Measurements from ENCODE around the gene RAET1G.
"Not testable (repeated sequence)": the region's sequence is repeated elsewhere in the genome, so short reads cannot be mapped to it uniquely, and the experiment has no call there.

RAET1G gene

DNA sequence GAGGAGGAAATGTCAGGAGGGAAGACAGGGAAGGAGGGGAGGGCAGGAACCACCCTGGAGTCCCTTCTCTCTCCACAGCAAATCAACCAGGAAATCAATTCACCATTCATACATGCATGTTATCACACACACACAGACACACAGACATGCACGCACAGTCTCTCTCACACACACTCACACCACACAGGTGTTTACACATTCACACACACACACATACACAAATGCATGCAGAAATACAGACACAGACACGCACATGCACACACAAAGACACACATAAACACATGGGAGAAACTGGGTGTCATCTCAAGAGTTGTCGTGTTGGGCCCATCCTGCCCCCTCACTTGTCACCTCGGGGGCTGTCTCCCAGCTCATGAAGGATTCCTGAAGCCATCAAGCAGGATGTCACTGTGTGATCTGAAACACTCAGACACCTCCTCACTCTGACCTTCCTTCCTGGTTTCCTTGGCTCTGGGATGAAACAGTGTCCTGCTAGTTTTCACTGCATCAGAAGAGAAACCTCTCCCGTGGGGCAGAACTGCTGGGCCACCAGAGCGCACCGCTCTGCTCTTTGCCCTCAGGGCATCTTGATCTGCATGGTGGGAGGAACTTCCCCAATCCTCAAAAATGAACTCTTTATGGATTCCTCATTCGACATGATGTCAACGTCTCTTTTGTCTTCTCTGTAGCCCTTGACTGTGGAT, 9.2 kb downstream of the RAET1G start:
- no peak for DNase-seq (ENCODE audit: low spot score)

DNA sequence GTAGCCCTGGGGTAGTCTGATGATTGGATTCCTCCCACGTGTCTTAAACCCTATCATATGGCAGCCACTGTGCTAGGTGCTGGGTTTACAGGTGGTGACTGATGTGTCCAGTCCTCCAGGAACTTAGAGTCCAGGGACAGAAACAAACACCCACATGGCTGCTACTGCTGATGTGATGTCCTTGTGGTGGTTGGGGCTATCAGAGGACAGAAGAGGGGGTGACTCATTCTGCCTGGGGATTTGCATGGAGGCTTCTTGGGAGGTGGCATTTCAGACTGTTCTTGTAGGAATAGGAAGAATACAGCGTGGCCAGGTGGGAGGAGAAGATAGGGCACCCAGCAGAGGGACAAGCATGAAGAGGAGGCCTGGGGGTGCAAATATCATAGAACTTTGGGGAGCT, 9.8 kb downstream of the RAET1G start:
- DNase-seq (ENCODE audit: low spot score) = no peak

DNA sequence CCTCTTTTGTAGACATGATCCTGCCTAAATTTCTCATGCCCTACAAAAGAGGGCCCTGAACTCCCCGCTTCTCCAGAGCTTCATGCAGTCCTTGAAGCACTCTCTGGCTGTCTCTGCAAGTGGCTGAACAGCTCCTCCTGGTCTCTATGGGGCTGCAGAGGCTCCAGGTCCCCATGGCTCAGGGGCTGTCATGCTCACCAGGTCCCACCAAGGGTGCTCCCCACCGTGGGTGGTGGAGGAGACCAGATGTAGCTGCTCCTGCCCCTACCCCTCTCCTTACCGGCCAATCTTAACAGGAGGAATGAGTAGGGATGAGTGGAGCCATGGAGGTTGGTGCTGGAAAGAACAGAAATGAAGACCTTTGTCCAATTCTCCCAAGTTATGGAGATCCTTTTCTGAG, 10.2 kb downstream of the RAET1G start:
- not testable (repeated sequence) for DNase-seq (ENCODE audit: low spot score)

DNA sequence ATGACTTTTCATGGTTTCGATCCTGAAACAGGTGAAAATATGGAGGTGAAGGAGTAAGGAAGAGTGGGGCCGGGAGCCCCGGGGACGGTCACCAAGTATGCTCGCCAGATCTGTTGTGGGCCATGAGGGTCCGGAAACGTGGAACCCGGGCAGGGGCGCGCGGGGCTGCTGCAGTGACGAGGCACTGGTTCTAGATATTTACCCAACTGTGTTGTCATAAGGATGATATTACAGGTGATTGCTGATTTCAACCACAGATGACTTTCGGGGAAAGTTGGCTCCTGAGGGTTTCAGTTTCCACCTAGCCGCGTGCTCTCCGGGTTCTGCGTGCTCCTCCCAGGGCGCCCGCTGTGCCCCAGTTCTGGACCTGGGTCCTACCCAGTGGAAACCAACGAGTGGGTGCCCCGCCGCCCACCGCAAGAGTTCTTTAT, 12.2 kb downstream of the RAET1G start:
- DNase-seq (ENCODE audit: low spot score) = no peak

DNA sequence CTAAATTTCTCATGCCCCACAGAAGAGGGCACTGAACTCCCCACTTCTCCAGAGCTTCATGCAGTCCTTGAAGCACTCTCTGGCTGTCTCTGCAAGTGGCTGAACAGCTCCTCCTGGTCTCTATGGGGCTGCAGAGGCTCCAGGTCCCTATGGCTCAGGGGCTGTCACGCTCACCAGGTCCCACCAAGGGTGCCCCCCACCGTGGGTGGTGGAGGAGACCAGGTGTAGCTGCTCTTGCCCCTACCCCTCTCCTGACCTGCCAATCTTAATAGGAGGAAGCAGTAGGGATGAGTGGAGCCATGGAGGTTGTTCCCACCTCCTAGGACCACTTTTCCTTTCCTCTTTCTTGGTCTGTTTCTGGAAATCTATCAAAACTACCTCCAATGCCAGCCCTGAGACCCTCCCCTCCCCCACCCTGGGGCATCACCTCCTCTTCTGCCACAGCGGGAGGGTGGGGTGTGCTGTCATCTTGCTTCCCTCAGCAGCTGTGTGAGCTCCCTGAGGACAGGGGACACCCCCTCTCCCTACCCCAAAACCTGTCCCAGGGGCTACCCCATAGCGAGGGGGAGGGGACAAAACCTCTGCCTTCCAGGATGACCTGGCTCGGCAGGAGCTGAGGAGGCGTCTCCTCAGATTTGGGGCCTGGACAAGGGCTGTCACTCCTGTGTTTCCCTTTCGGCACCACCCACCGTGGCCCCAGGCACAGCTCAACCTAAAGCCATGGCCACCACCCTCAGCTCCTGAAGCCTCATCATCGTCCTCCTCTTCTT, 13.0 kb downstream of the RAET1G start:
- no peak for DNase-seq (ENCODE audit: low spot score)

DNA sequence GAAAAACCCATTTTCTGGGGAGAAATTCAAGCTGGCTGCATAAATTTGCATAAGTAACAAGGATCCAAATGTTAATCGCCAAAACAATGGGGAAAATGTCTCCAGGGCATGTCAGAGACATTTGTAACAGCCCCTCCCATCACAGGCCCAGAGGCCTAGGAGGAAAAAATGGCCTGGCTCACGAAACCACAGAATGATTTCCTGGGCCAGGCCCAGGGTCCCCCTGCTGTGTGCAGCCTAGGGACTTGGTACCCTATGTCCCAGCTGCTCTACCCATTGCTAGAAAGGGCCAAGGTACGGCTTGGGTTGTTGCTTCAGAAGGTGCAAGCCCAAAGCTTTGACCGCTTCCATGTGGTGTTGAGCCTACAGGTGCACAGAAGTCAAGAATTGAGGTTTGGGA, 14.4 kb downstream of the RAET1G start:
- not testable (repeated sequence) for DNase-seq (ENCODE audit: low spot score)

DNA sequence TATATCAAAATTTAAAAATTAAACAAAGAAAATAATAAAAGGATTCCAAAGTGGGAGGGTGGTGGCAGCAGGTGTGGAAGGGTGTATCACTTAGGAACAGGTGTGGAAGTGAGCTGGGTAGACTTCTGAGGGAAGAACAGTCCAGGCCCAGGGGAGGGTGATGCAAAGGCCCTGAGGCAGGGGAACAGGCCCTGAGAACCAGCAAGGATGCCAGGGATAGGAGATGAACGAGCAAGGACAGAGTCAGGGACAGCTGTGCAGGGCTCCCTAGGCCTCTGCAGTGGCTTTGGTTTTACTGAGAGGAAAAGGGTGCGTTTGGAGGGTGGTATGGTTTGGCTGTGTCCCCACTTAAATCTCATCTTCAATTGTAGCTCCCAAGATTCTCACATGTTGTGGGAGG, 15.6 kb downstream of the RAET1G start:
- DNase-seq (ENCODE audit: low spot score) = no peak

DNA sequence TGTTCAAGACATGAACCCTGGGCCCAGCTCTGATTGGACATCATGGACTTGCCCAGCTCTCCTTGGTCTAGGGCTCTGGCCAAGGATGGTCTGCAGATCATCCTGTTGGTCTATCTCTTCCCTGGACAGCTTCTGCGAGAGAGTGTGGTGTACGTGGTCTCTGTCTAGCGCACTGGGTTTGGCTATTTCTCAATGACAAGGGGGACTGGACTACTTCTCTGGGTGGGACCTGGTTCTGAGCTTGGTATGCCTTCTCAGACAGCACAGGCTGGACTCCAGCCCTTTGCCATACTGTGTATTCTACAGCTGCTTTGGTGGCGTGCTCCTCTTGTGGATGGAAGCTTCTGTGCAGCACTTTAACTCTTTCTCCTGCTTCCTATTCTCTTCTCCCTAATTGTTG, 16.5 kb downstream of the RAET1G start:
- DNase-seq (ENCODE audit: low spot score) = no peak

DNA sequence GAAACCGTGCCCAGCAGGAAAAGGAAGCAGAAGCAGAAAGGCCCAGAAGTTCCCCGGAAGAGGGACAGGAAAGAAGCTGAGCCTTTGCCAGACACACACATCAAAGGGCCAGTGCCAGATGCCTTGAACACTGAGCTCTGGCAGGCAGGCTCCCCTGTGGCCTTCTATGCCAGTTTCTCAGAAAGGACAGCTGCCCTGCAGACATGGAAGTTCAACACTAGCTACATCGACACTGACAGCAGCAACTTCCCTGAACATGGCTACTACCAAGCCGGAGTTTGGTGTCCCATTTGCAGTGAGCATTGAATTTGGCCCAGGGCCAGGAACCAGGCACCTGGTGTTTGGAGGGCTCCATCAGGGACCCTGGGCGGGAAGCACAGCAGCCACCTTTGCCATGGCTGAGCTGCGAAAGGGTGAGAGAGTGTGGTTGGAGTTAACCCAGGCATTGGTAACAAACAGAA, 17.0 kb downstream of the RAET1G start:
- DNase-seq (ENCODE audit: low spot score) = no peak

DNA sequence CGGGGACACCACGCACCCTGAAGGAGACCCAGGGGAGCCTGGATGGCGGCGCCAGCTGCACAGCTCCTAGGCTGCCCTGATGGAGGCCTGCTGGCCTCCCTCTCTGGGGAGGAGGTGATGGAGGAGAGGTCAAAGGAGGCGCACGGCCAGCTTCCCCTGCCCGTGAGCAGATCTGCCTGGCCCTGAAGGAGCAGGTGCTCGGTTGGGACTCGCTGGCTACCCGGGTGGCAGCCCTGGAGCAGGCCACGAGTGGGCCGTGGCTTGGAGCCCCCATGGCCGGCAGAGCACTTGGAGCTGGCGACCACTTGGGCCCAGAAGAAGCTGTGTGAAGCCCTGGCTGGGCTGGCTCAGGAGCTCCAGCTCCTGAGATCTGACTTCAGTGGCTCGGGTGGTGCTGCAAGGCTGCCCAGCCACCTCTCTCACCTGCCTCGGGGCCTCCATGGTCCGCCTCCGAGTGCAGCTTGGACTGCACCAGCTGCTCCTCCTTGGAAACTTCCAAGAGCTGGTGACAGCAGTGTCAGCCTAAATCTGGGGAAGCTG, 17.5 kb downstream of the RAET1G start:
- no peak for DNase-seq (ENCODE audit: low spot score)

DNA sequence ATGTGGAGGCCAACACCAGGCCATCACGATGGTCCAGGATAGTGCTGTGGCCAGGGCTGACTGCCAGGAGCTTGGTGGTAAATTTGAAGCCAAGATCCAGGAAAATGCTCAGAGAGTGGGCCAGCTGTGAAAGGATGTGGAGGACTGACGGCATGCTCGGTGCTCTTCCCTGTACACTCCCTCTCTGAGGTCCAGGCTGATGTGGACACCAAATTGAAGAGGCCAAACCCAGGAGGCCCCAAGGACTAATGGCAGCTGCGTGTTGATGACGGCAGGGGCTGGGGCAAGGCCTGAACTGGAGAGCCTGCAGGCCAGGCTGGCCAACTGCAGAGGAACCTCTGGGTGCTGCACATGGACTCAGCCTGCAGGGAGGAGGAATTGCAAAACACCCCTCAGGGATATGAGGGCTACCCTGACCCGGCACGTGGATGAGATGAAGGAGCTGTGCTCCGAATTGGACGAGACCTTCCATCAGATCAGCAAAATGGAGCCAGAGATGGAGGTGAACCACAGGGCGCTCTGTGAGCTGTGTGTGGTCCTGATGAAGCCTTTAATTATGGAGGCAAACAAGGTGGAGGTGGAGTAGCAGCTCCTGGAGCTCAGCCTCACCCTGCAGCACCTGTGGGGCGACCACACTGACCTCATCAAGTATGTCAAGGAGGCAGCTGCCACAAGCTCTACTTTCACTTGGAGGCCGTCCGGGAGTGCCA, 18.1 kb downstream of the RAET1G start:
- no peak for DNase-seq (ENCODE audit: low spot score)

DNA sequence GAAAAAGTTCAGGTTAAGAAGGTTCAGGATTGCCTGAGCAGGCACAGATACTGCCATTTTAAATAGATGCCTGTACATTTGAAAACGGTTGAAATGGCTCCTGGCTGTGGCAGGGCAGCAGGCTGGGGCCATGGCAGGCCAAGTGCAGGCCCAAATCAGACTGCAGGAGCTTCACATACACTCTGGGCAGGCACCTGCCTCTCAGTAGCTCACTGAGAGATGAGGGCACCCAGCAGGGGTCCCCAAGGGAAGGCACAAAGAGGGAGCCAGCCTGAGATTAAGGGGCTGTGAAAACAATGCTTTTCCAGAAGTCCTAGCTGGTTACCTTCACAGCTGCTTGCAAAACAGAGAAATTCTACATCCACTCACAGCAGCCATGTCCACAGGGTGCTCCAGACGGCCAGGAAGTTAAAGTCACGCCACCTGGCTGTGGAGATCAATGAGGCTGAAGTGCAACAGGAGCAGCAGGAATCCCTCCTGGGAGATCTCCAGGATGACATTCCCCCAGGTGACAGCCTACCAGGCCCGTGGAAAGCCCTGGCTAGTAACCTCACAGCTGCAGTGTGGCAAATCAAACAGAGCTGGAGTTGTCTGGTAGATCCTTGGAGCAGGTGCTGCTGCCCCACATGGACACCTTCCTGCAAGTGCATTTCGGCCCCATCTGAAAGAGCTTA, 18.8 kb downstream of the RAET1G start:
- no peak for DNase-seq (ENCODE audit: low spot score)

DNA sequence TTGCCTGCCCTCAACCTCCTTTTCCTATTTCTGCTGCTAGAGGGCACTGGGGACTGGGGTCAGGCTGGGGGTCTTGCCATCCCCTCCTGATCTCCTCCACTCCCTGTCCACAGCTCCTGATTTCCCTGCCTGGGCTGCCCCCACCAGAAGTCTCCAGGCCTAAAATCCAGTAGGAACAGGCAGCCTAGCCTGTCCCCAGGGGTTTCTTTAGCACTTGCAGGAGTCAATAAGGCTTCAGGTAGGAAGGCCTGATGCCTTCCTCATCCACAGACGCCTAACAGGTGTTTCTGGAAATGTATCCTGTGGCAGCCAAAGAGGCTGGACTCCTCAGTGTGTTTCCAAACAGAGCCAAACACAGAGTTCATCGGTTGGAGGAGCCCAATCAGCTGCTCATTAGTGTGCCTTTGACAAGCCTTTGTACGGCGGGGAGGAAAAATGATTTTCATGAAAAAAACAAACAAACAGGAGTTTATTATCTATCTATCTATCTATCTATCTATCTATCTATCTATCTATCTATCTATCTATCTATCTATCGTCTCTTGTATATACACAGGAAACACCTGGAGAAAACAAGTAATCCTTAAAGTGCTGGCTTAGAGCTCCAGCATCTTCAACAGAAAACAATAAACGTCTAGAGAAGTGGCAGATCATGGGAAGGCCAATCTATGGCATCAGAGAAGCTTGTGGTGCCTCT, 21.3 kb downstream of the RAET1G start:
- no peak for DNase-seq (ENCODE audit: low spot score)

DNA sequence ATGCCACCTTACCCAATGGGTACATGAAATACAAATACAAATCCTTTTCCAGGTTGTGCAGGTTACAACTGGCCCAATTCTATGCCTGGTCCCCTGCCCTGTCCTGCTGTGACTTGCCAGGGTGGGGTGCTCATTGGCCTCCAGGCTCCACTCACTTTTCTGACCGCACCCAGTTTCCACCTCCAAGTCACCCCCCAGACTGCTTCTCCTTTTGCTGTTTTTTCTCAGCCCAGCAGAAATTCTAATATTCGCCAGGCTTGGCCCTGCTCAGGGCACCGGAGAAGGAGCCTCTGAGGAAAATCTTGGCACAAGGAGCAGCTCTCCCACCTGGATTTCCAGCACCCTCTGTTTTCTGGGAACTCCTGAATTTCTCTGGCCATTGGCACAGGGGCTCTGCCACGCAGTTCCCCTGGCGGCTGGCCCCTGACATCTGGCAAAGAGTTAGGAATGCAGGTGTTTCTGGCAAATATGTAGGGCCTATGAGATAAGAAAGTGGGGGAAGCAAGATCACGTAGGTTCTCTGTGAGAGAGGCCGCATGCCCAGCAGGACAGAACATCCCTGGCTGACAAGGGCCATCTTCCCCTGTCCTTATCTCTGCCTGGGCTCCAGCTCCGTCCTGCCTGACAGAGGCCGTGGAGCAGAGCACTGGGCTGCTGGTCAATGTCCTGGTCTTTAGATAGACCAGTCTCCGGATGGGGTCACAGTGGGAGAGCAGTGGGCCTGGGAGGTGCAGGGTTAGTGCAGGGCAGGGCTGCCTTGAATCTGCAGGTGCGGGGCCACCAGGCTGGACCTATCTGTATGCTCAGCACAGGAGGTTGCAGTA, 22.1 kb downstream of the RAET1G start:
- no peak for DNase-seq (ENCODE audit: low spot score)

DNA sequence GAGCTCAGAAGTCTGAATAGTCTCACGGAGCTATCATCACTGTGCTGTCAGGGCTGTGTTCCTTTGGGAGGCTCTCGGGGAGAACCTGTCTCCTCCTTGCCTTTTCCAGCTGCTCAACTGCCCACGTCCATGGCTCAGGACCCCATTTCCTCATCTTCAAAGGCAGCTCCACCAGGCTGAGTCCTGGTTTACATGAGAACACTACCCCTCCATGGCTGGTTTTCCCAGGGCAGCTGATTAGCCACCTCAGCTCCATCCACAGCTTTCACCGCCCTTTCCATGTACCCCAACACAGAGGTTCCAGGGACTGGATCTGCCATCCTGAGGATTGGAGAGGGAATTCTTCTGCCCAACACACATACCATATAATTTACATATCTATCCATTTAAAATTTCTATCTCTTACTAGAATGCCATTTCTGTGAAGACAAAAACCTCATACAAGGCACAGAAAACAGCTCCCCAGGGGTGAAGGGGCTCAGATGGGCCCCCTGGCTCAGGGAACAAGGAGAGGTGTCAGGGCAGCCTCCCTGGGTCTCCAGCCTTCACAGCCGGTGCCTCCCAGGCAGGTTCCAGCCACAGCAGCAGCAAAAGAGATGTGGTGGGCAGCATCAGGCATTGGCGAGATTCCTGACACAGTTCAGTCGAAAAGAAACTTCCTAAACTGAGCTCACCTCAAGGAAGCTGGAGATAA, 22.8 kb downstream of the RAET1G start:
- DNase-seq (ENCODE audit: low spot score) = no peak

DNA sequence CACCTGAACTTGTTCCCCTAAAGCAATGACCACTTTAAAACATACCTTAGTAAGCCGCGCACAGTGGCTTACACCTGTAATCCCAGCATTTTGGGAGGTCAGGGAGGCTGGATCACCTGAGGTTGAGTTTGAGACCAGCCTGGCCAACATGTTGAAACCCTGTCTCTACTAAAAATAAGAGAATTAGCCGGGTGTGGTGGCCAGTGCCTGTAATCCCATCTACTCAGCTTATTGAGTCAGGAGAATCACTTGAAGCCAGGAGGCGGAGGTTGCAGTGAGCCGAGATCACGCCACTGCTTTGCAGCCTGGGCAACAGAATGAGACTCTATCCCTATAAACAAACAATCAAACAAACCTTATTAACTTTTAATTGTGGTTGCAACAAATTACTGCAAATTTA, 23.4 kb downstream of the RAET1G start:
- no peak for DNase-seq (ENCODE audit: low spot score)

DNA sequence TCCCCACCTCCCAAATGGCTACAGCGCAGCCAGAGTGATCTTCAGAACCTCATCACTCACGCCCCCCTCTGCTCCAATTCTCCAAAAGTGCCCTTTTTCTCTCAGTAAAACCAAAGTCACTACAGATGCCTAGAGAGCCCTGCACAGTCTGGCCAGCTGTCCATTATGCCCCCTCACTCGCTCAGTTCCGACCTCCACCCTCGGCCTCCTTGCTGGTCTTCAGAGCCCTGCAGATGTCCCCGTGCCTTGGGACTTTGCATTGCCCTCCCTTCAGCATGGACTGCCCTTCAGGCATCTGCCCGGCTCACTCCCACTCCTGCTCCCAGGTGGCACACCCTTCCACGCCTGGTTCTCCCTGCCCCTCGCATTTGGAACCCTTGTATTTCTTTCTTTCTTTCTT, 24.0 kb downstream of the RAET1G start:
- no peak for DNase-seq (ENCODE audit: low spot score)

DNA sequence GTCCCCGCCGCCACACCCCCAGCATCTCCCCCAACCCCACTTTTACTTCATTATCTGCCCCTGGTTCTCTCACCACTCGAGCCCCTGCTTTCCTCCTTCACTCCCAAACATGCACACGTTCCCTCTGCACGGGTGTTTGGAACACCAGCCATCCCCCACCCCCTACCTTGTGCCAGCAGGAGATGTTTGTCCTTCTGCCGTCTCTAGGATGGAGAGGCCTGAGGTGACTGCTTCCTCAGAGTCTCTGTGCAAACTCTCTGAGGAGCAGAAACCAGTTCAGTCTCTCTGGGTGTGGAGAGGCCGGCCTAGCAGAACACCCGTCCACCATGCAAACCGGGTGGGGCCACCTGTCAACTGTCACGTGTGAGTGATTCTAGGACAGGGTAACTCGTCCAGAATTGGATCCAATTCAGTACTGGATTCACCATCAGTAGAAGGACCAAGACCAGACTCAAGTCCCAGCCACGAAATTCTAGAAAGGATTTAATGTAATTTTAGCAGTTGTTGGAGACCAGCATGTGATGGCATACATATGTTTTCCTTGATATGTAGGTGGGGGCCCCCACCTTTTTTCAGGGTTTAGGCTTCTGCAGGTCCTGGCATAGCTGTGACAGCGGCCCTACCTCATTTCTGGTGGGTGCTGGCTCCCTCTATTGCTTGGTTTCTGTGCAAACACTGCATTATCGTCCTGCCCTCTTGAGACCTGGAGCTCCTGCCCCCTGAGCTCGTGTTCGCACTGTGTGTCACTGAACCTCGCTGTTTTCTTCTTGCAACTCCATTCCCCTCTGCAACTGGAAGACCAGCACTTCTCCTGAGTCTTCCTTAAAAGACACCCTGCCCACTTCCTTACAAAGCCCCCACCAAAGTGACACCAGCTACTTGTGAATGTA, 24.8 kb downstream of the RAET1G start, which contains the start of gene RAET1E:
Gene RAET1E, minus strand, starts transcription at position 259 of the 890 bp plus-strand sequence. CDS start 7,212 bp downstream, outside the sequence.
- DNase-seq (ENCODE audit: low spot score) = no peak

Measured in germinal center (tissue), 1 donor.